Measurements from ENCODE around the gene AQP5. TPM values are rescaled to one million over a fixed set of nuclear protein-coding genes. Genes with fewer than 3 reads are reported as not detected.

Gene AQP5
- polyA plus RNA-seq, 6 donors from 2014 or later: not detected

GRCh38 chr12:49968471-49968870 lies 6.8 kb downstream of the AQP5 start:
- no peak overlapping the region for H3K27ac Mint-ChIP-seq
- H3K9me3 Mint-ChIP-seq: no peaks in the 10 kb centered on the region
- DNase-seq (no peak), ATAC-seq (ENCODE audit: low read depth in 2 of 2) (no peak)
- peak overlapping the region in 1 of 8 donors; percentile 41 for H3K4me3 Mint-ChIP-seq
- peaks cover 6 to 10% (median 9%) of the 10 kb centered on the region in 3 donors for H3K4me1 Mint-ChIP-seq
- H3K27me3 Mint-ChIP-seq: peaks cover 12 to 36% (median 36%) of the 10 kb centered on the region in 3 donors
- H3K36me3 Mint-ChIP-seq: no peaks in the 10 kb centered on the region

DNA sequence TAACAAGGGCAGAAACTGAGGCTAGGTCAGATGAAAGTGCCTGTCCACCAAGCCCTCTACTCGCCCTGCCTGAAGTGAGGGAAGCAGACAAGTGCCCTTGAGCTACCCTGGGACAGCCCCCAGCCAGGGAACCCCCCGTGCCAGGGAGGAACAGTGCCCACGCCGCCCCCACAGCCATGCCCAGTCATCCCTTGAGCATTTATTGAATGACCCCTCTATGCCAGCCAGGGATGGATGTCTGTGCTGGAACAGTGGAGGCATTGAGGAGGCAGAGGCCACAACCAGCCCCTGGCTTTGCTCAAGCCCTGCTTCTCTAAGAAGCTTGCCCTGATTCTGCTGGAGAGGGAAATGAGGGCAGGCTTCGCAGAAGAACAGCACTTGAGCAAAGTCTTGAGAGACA lies 7.4 kb downstream of the AQP5 start:
- ATAC-seq (ENCODE audit: low read depth in 2 of 2) (no peak), DNase-seq (no peak)
- H3K27ac Mint-ChIP-seq: peak overlapping the region in 1 of 6 donors; percentile 54
- H3K4me1 Mint-ChIP-seq: peaks cover 6 to 10% (median 9%) of the 10 kb centered on the region in 3 donors
- peaks cover 11 to 30% (median 30%) of the 10 kb centered on the region in 3 donors for H3K27me3 Mint-ChIP-seq
- H3K4me3 Mint-ChIP-seq: no peak overlapping the region
- no peaks in the 10 kb centered on the region for H3K9me3 Mint-ChIP-seq
- no peaks in the 10 kb centered on the region for H3K36me3 Mint-ChIP-seq

- DNase-seq (no peak), ATAC-seq (ENCODE audit: low read depth in 2 of 2) (no peak)
- no peaks in the 10 kb centered on the region for H3K36me3 Mint-ChIP-seq
- H3K4me3 Mint-ChIP-seq: no peak overlapping the region
- no peak overlapping the region for H3K27ac Mint-ChIP-seq
- H3K9me3 Mint-ChIP-seq: no peaks in the 10 kb centered on the region
- H3K27me3 Mint-ChIP-seq: peaks cover 5 to 22% (median 22%) of the 10 kb centered on the region in 3 donors
- H3K4me1 Mint-ChIP-seq: peaks cover 6 to 10% (median 9%) of the 10 kb centered on the region in 3 donors
Observed at GRCh38 chr12:49969651-49970429, 8.2 kb downstream of the AQP5 start.

- no peak overlapping the region for H3K4me3 Mint-ChIP-seq
- no peak for ATAC-seq (ENCODE audit: low read depth in 2 of 2)
Observed at GRCh38 chr12:49970658-49971057, 9.0 kb downstream of the AQP5 start.

GRCh38 chr12:49971141-49971540 lies 9.5 kb downstream of the AQP5 start:
- peaks cover 6 to 10% (median 9%) of the 10 kb centered on the region in 3 donors for H3K4me1 Mint-ChIP-seq
- DNase-seq: no peak
- peaks cover 5 to 12% (median 12%) of the 10 kb centered on the region in 3 donors for H3K27me3 Mint-ChIP-seq
- no peaks in the 10 kb centered on the region for H3K36me3 Mint-ChIP-seq
- H3K4me3 Mint-ChIP-seq: no peak overlapping the region
- H3K9me3 Mint-ChIP-seq: no peaks in the 10 kb centered on the region
- ATAC-seq (ENCODE audit: low read depth in 2 of 2): no peak
- no peak overlapping the region for H3K27ac Mint-ChIP-seq

More at GRCh38 chr12:49970658-49971057, 9.0 kb downstream of the AQP5 start:
- Mint-ChIP-seq H3K9me3 (no peaks in the 10 kb centered on the region), H3K27me3 (peaks cover 5 to 17% (median 17%) of the 10 kb centered on the region in 3 donors), H3K36me3 (no peaks in the 10 kb centered on the region), H3K4me1 (peaks cover 6 to 10% (median 9%) of the 10 kb centered on the region in 3 donors), H3K27ac (no peak overlapping the region)
- DNase-seq: no peak

DNA sequence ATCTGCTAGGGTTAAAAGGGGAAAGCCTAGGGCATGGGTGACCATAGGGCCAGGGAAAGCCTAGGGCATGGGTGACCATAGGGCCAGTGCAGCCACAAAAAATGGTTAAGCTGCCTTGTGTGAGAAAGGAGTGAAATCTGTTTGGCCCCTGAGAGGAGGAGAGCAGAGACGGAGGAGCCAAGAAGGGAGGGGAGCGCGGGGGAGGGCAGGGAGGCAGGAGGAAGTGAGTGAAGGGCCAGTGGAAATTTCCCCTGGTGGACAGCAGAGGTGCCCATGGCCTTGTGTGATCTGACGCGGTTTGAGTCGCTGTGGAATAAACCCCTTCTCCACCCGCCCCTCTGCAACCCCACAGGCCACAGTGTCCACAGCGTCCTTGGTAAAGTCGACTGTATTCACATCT lies 10.5 kb downstream of the AQP5 start:
- no peaks in the 10 kb centered on the region for H3K9me3 Mint-ChIP-seq
- DNase-seq (no peak), ATAC-seq (ENCODE audit: low read depth in 2 of 2) (no peak)
- H3K27me3 Mint-ChIP-seq: peaks cover 0 to 2% (median 2%) of the 10 kb centered on the region in 3 donors
- H3K4me3 Mint-ChIP-seq: no peak overlapping the region
- no peaks in the 10 kb centered on the region for H3K36me3 Mint-ChIP-seq
- peak overlapping the region in 2 of 6 donors; percentile 6 to 40 for H3K27ac Mint-ChIP-seq
- peaks cover 2 to 6% (median 3%) of the 10 kb centered on the region in 3 donors for H3K4me1 Mint-ChIP-seq

- no peaks in the 10 kb centered on the region for H3K9me3 Mint-ChIP-seq
- DNase-seq (no peak), ATAC-seq (ENCODE audit: low read depth in 2 of 2) (no peak)
- no peaks in the 10 kb centered on the region for H3K36me3 Mint-ChIP-seq
- H3K27me3 Mint-ChIP-seq: no peaks in the 10 kb centered on the region
- H3K4me3 Mint-ChIP-seq: no peak within 1 kb of the TSS
- H3K4me1 Mint-ChIP-seq: peaks cover 0 to 5% (median 0%) of the 10 kb centered on the region in 3 donors
- H3K27ac Mint-ChIP-seq: peak within 1 kb of the TSS in 2 of 6 donors; percentile 6 to 40
Observed at GRCh38 chr12:49972641-49973360, 11.1 kb downstream of the AQP5 start, which contains the start of gene AQP6. AQP6 (plus strand) TSS chr12:49972947; CDS start chr12:49973174, 227 bp downstream.

GRCh38 chr12:49973361-49973830 lies 11.7 kb downstream of the AQP5 start:
- H3K36me3 Mint-ChIP-seq: no peaks in the 10 kb centered on the region
- no peak overlapping the region for H3K4me3 Mint-ChIP-seq
- no peaks in the 10 kb centered on the region for H3K4me1 Mint-ChIP-seq
- H3K9me3 Mint-ChIP-seq: no peaks in the 10 kb centered on the region
- no peak overlapping the region for H3K27ac Mint-ChIP-seq
- DNase-seq (no peak), ATAC-seq (ENCODE audit: low read depth in 2 of 2) (no peak)
- no peaks in the 10 kb centered on the region for H3K27me3 Mint-ChIP-seq

GRCh38 chr12:49974231-49974675 lies 12.6 kb downstream of the AQP5 start:
- no peak overlapping the region for H3K4me3 Mint-ChIP-seq
- no peaks in the 10 kb centered on the region for H3K36me3 Mint-ChIP-seq
- no peaks in the 10 kb centered on the region for H3K27me3 Mint-ChIP-seq
- no peaks in the 10 kb centered on the region for H3K9me3 Mint-ChIP-seq
- no peaks in the 10 kb centered on the region for H3K4me1 Mint-ChIP-seq
- DNase-seq (no peak), ATAC-seq (ENCODE audit: low read depth in 2 of 2) (no peak)
- no peak overlapping the region for H3K27ac Mint-ChIP-seq

DNA sequence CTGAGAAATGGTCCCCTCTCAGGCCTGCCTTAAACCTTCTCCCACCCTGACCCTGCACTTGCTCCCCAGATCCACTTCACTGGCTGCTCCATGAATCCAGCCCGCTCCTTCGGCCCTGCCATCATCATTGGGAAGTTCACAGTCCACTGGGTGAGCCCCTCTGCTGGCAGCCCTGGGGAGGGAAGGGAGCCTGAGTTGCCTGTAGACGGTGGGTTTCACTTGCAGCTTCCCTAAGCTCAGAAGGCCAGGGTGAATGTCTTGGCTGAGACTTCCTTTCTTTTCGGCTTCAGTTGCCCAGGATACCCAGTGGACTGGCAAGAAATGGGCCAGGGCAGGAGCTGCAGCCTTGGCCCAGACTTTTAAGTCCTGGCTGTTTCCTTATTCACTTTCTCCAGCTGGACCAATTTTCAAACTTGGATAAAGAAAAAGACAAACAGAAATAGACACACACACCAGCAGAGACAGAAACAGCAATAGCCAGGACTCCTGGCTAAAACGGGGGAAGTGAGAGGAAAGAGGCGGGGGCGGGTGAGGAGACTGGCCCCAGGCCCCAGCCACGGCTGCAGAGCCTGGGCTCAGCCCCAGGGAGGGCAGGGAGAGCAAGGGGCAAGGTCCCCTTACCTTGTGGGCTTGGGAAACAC lies 13.1 kb downstream of the AQP5 start:
- no peak for ATAC-seq (ENCODE audit: low read depth in 2 of 2)
- DNase-seq: no peak
- H3K4me1 Mint-ChIP-seq: no peaks in the 10 kb centered on the region
- no peak overlapping the region for H3K4me3 Mint-ChIP-seq
- no peaks in the 10 kb centered on the region for H3K27me3 Mint-ChIP-seq
- no peaks in the 10 kb centered on the region for H3K36me3 Mint-ChIP-seq
- no peak overlapping the region for H3K27ac Mint-ChIP-seq
- H3K9me3 Mint-ChIP-seq: no peaks in the 10 kb centered on the region

GRCh38 chr12:49975318-49975761 lies 13.7 kb downstream of the AQP5 start:
- ATAC-seq (ENCODE audit: low read depth in 2 of 2) (no peak), DNase-seq (no peak)
- no peak overlapping the region for H3K4me3 Mint-ChIP-seq
- H3K4me1 Mint-ChIP-seq: no peaks in the 10 kb centered on the region
- H3K27me3 Mint-ChIP-seq: no peaks in the 10 kb centered on the region
- no peaks in the 10 kb centered on the region for H3K9me3 Mint-ChIP-seq
- no peaks in the 10 kb centered on the region for H3K36me3 Mint-ChIP-seq
- no peak overlapping the region for H3K27ac Mint-ChIP-seq

GRCh38 chr12:49976557-49976956 lies 14.9 kb downstream of the AQP5 start:
- H3K4me3 Mint-ChIP-seq: no peak overlapping the region
- peak overlapping the region in 2 of 6 donors; percentile 22 to 61 for H3K27ac Mint-ChIP-seq
- H3K27me3 Mint-ChIP-seq: no peaks in the 10 kb centered on the region
- no peaks in the 10 kb centered on the region for H3K36me3 Mint-ChIP-seq
- H3K4me1 Mint-ChIP-seq: no peaks in the 10 kb centered on the region
- ATAC-seq (ENCODE audit: low read depth in 2 of 2) (no peak), DNase-seq (no peak)
- no peaks in the 10 kb centered on the region for H3K9me3 Mint-ChIP-seq

GRCh38 chr12:49978125-49978524 lies 16.5 kb downstream of the AQP5 start:
- Mint-ChIP-seq H3K36me3 (no peaks in the 10 kb centered on the region), H3K27ac (peak overlapping the region in 2 of 6 donors; percentile 52 to 66), H3K4me3 (no peak overlapping the region), H3K27me3 (no peaks in the 10 kb centered on the region), H3K4me1 (no peaks in the 10 kb centered on the region), H3K9me3 (no peaks in the 10 kb centered on the region)
- DNase-seq: no peak
- ATAC-seq (ENCODE audit: low read depth in 2 of 2): no peak
